GM23338 (cell line): Measurements from ENCODE around the gene TRUB1. TPM values are rescaled to one million over a fixed set of nuclear protein-coding genes. Genes with fewer than 3 reads are reported as not detected.

ENCODE experiments used
- ATAC-seq: fragments of 200-7000 bp; cut with Tn5 transposase; 3 replicates; pipeline ENCODE4 v1.9.1; 2020
- DNase-seq: peaks from one replicate; pipeline ENCODE4 v3.0.0-alpha.2; 2015; ENCODE audit warnings: low spot score
- H2AFZ ChIP-seq: fragments of 200-600 bp; sonication (generic); 2 replicates; pipeline ENCODE4 v1.8.0; 2016; ENCODE audit warnings: antibody characterized with exemption, mild to moderate bottlenecking, moderate library complexity
- H3F3A ChIP-seq: fragments of 200-600 bp; sonication (generic); replicated peaks from 2 replicates; pipeline ENCODE4 v1.8.0; 2017; ENCODE audit warnings: antibody characterized with exemption, mixed run types, low read depth
- H3K27ac ChIP-seq: fragments of 200-600 bp; sonication (generic); 2 replicates; pipeline ENCODE4 v1.6.1; 2016; ENCODE audit warnings: low read depth
- H3K27me3 ChIP-seq: fragments of 200-600 bp; sonication (generic); 2 replicates; pipeline ENCODE4 v1.8.0; 2016; ENCODE audit warnings: mild to moderate bottlenecking, mixed run types, moderate library complexity; ENCODE audit not compliant: insufficient read depth
- H3K36me3 ChIP-seq: fragments of 200-600 bp; sonication (generic); 2 replicates; pipeline ENCODE4 v1.8.0; 2016; ENCODE audit warnings: mild to moderate bottlenecking; ENCODE audit not compliant: insufficient read depth
- H3K4me1 ChIP-seq: fragments of 200-600 bp; sonication (generic); 2 replicates; pipeline ENCODE4 v1.8.0; 2016; ENCODE audit warnings: mild to moderate bottlenecking, moderate library complexity; ENCODE audit not compliant: insufficient read depth
- H3K4me2 ChIP-seq: fragments of 200-600 bp; sonication (generic); 2 replicates; pipeline ENCODE4 v1.7.1; 2017; ENCODE audit warnings: mixed run types
- H3K4me3 ChIP-seq: fragments of 200-600 bp; sonication (generic); 2 replicates; pipeline ENCODE4 v1.6.1; 2016; ENCODE audit warnings: mixed run types
- H3K79me2 ChIP-seq: fragments of 200-600 bp; sonication (generic); replicated peaks from 2 replicates; pipeline ENCODE4 v1.8.0; 2017; ENCODE audit warnings: mild to moderate bottlenecking; ENCODE audit not compliant: insufficient read depth
- H3K9me2 ChIP-seq: fragments of 200-600 bp; sonication (generic); 2 replicates; pipeline ENCODE4 v1.8.0; 2017; ENCODE audit not compliant: insufficient read depth
- H4K20me1 ChIP-seq: fragments of 200-600 bp; sonication (generic); replicated peaks from 2 replicates; pipeline ENCODE4 v1.8.0; 2017; ENCODE audit warnings: mild to moderate bottlenecking; ENCODE audit not compliant: insufficient read depth
- H3K27ac Mint-ChIP-seq: 2 replicates; pipeline ENCODE4 v1.8.0; 2020; ENCODE audit warnings: inconsistent platforms, mild to moderate bottlenecking, moderate library complexity, mixed read lengths
- H3K27me3 Mint-ChIP-seq: 3 replicates; pipeline ENCODE4 v1.8.0; 2022; ENCODE audit warnings: low read depth, mild to moderate bottlenecking, moderate library complexity, mixed read lengths, inconsistent platforms; ENCODE audit not compliant: insufficient read depth, poor library complexity
- H3K36me3 Mint-ChIP-seq: 3 replicates; pipeline ENCODE4 v1.8.0; 2021; ENCODE audit warnings: low read depth, mild to moderate bottlenecking, inconsistent platforms, moderate library complexity, mixed read lengths
- H3K4me1 Mint-ChIP-seq: 3 replicates; pipeline ENCODE4 v1.8.0; 2020; ENCODE audit warnings: mild to moderate bottlenecking, inconsistent platforms, mixed read lengths
- H3K4me3 Mint-ChIP-seq: 3 replicates; pipeline ENCODE4 v1.8.0; 2021; ENCODE audit warnings: moderate library complexity, mild to moderate bottlenecking, inconsistent platforms, mixed read lengths
- H3K9me3 Mint-ChIP-seq: 3 replicates; pipeline ENCODE4 v1.8.0; 2020; ENCODE audit warnings: moderate library complexity, mild to moderate bottlenecking, inconsistent platforms, mixed read lengths
- CREB1 ChIP-seq: fragments of 250-450 bp; sonication (Bioruptor Pico); IDR thresholded peaks from 2 replicates; pipeline ENCODE4 v1.5.0; 2020; ENCODE audit warnings: low read depth, mild to moderate bottlenecking, moderate library complexity
- ETS1 ChIP-seq: IDR thresholded peaks from 2 replicates; pipeline ENCODE4 v1.6.1; 2016; ENCODE audit warnings: antibody characterized with exemption
- EZH2 ChIP-seq: fragments of 200-600 bp; sonication (generic); IDR thresholded peaks from one replicate; pipeline ENCODE4 v1.8.0; 2017; ENCODE audit warnings: antibody characterized with exemption, mild to moderate bottlenecking, low read depth; ENCODE audit not compliant: unreplicated experiment
- EZH2phosphoT487 ChIP-seq: fragments of 200-600 bp; sonication (generic); IDR thresholded peaks from one replicate; pipeline ENCODE4 v1.8.1; 2018; ENCODE audit warnings: antibody characterized with exemption; ENCODE audit not compliant: unreplicated experiment
- JUNB ChIP-seq: IDR thresholded peaks from one replicate; pipeline ENCODE4 v1.6.1; 2016; ENCODE audit warnings: antibody characterized with exemption; ENCODE audit not compliant: unreplicated experiment
- NANOG ChIP-seq: IDR thresholded peaks from 2 replicates; pipeline ENCODE4 v1.6.1; 2016; ENCODE audit warnings: antibody characterized with exemption, borderline replicate concordance
- POLR2AphosphoS5 ChIP-seq: IDR thresholded peaks from 2 replicates; pipeline ENCODE4 v1.6.1; 2016; ENCODE audit warnings: antibody characterized with exemption, low read depth
- STAT1 ChIP-seq: IDR thresholded peaks from one replicate; pipeline ENCODE4 v1.6.1; 2016; ENCODE audit warnings: antibody characterized with exemption; ENCODE audit not compliant: unreplicated experiment
- ZNF114 ChIP-seq: fragments of 250-450 bp; sonication (Bioruptor Pico); IDR thresholded peaks from 2 replicates; pipeline ENCODE4 v1.5.0; 2020; ENCODE audit warnings: mild to moderate bottlenecking, moderate library complexity
- ZNF331 ChIP-seq: fragments of 250-450 bp; sonication (Bioruptor Pico); IDR thresholded peaks from 2 replicates; pipeline ENCODE4 v1.5.0; 2020; ENCODE audit warnings: low read depth, mild to moderate bottlenecking, moderate library complexity
- polyA plus RNA-seq: library from polyadenylated mRNA; unstranded; fragments of >200 nt; fragmentation: Nextera tagmentation; extraction: Ambion mirVana; gene quantifications from 2 replicates; pipeline ENCODE4 v1.2.1, GENCODE V29; 2016
- total RNA-seq: library from RNA; depleted of rRNA; stranded (reverse); fragments of >200 nt; shearing (Covaris generic); gene quantifications from 2 replicates; pipeline ENCODE4 v1.2.3, GENCODE V29; 2014
- TF ChIP-seq, protein P1 (sequence below), 2 experiments: fragments of 200-600 bp in 1 of 2; sonication (generic) in 1 of 2; conservative IDR thresholded peaks; 2 replicates each; pipeline versions ENCODE4 v1.5.1 to v1.6.1; 2016 to 2017; ENCODE audit warnings: antibody characterized with exemption in 2 of 2, low read depth in 2 of 2, mild to moderate bottlenecking in 2 of 2, moderate library complexity in 1 of 2
- TF ChIP-seq, protein P2 (sequence below): fragments of 250-450 bp; sonication (Bioruptor Pico); IDR thresholded peaks from 2 replicates; pipeline ENCODE4 v1.5.0; 2020; ENCODE audit warnings: mild to moderate bottlenecking, moderate library complexity
- TF ChIP-seq, protein P3 (sequence below): IDR thresholded peaks from one replicate; pipeline ENCODE4 v1.6.1; 2018; ENCODE audit warnings: antibody characterized with exemption; ENCODE audit not compliant: unreplicated experiment

TRUB1 gene
- total and polyA plus RNA-seq, 2 experiments from 2014 or later: 15.5 to 34.5 TPM

- no peak for TF ChIP-seq ETS1
- no peak for TF ChIP-seq EZH2
- TF ChIP-seq JUNB: no peak
- TF ChIP-seq ZNF114 (CRISPR knock-in tag): no peak
- TF ChIP-seq, protein P1, sequence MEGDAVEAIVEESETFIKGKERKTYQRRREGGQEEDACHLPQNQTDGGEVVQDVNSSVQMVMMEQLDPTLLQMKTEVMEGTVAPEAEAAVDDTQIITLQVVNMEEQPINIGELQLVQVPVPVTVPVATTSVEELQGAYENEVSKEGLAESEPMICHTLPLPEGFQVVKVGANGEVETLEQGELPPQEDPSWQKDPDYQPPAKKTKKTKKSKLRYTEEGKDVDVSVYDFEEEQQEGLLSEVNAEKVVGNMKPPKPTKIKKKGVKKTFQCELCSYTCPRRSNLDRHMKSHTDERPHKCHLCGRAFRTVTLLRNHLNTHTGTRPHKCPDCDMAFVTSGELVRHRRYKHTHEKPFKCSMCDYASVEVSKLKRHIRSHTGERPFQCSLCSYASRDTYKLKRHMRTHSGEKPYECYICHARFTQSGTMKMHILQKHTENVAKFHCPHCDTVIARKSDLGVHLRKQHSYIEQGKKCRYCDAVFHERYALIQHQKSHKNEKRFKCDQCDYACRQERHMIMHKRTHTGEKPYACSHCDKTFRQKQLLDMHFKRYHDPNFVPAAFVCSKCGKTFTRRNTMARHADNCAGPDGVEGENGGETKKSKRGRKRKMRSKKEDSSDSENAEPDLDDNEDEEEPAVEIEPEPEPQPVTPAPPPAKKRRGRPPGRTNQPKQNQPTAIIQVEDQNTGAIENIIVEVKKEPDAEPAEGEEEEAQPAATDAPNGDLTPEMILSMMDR (conservative IDR thresholded peaks at IDR 0.05; ENCODE audit: low read depth in 2 of 2): no peak
- no peak for TF ChIP-seq EZH2phosphoT487
- TF ChIP-seq CREB1: no peak
- TF ChIP-seq POLR2AphosphoS5: no peak
- TF ChIP-seq ZNF331: no peak
- TF ChIP-seq, protein P2, sequence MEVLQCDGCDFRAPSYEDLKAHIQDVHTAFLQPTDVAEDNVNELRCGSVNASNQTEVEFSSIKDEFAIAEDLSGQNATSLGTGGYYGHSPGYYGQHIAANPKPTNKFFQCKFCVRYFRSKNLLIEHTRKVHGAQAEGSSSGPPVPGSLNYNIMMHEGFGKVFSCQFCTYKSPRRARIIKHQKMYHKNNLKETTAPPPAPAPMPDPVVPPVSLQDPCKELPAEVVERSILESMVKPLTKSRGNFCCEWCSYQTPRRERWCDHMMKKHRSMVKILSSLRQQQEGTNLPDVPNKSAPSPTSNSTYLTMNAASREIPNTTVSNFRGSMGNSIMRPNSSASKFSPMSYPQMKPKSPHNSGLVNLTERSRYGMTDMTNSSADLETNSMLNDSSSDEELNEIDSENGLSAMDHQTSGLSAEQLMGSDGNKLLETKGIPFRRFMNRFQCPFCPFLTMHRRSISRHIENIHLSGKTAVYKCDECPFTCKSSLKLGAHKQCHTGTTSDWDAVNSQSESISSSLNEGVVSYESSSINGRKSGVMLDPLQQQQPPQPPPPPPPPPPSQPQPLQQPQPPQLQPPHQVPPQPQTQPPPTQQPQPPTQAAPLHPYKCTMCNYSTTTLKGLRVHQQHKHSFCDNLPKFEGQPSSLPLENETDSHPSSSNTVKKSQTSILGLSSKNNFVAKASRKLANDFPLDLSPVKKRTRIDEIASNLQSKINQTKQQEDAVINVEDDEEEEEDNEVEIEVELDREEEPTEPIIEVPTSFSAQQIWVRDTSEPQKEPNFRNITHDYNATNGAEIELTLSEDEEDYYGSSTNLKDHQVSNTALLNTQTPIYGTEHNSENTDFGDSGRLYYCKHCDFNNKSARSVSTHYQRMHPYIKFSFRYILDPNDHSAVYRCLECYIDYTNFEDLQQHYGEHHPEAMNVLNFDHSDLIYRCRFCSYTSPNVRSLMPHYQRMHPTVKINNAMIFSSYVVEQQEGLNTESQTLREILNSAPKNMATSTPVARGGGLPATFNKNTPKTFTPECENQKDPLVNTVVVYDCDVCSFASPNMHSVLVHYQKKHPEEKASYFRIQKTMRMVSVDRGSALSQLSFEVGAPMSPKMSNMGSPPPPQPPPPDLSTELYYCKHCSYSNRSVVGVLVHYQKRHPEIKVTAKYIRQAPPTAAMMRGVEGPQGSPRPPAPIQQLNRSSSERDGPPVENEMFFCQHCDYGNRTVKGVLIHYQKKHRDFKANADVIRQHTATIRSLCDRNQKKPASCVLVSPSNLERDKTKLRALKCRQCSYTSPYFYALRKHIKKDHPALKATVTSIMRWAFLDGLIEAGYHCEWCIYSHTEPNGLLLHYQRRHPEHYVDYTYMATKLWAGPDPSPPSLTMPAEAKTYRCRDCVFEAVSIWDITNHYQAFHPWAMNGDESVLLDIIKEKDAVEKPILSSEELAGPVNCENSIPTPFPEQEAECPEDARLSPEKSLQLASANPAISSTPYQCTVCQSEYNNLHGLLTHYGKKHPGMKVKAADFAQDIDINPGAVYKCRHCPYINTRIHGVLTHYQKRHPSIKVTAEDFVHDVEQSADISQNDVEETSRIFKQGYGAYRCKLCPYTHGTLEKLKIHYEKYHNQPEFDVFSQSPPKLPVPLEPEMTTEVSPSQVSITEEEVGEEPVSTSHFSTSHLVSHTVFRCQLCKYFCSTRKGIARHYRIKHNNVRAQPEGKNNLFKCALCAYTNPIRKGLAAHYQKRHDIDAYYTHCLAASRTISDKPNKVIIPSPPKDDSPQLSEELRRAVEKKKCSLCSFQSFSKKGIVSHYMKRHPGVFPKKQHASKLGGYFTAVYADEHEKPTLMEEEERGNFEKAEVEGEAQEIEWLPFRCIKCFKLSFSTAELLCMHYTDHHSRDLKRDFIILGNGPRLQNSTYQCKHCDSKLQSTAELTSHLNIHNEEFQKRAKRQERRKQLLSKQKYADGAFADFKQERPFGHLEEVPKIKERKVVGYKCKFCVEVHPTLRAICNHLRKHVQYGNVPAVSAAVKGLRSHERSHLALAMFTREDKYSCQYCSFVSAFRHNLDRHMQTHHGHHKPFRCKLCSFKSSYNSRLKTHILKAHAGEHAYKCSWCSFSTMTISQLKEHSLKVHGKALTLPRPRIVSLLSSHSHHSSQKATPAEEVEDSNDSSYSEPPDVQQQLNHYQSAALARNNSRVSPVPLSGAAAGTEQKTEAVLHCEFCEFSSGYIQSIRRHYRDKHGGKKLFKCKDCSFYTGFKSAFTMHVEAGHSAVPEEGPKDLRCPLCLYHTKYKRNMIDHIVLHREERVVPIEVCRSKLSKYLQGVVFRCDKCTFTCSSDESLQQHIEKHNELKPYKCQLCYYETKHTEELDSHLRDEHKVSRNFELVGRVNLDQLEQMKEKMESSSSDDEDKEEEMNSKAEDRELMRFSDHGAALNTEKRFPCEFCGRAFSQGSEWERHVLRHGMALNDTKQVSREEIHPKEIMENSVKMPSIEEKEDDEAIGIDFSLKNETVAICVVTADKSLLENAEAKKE (CRISPR knock-in tag): no peak
- no peak for TF ChIP-seq STAT1
- no peak for TF ChIP-seq NANOG
- TF ChIP-seq, protein P3, sequence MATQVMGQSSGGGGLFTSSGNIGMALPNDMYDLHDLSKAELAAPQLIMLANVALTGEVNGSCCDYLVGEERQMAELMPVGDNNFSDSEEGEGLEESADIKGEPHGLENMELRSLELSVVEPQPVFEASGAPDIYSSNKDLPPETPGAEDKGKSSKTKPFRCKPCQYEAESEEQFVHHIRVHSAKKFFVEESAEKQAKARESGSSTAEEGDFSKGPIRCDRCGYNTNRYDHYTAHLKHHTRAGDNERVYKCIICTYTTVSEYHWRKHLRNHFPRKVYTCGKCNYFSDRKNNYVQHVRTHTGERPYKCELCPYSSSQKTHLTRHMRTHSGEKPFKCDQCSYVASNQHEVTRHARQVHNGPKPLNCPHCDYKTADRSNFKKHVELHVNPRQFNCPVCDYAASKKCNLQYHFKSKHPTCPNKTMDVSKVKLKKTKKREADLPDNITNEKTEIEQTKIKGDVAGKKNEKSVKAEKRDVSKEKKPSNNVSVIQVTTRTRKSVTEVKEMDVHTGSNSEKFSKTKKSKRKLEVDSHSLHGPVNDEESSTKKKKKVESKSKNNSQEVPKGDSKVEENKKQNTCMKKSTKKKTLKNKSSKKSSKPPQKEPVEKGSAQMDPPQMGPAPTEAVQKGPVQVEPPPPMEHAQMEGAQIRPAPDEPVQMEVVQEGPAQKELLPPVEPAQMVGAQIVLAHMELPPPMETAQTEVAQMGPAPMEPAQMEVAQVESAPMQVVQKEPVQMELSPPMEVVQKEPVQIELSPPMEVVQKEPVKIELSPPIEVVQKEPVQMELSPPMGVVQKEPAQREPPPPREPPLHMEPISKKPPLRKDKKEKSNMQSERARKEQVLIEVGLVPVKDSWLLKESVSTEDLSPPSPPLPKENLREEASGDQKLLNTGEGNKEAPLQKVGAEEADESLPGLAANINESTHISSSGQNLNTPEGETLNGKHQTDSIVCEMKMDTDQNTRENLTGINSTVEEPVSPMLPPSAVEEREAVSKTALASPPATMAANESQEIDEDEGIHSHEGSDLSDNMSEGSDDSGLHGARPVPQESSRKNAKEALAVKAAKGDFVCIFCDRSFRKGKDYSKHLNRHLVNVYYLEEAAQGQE: no peak
- no peaks in the 10 kb centered on the region for H3K27me3 ChIP-seq
- H3K4me3 ChIP-seq: no peak overlapping the region
- no peaks in the 10 kb centered on the region for H3K4me1 ChIP-seq
- no peaks in the 10 kb centered on the region for H3K9me2 ChIP-seq
- no peaks in the 10 kb centered on the region for H3F3A ChIP-seq
- Mint-ChIP-seq H3K9me3 (no peaks in the 10 kb centered on the region), H3K4me3 (no peak overlapping the region), H3K4me1 (no peaks in the 10 kb centered on the region), H3K27ac (no peak overlapping the region), H3K27me3 (no peaks in the 10 kb centered on the region), H3K36me3 (peaks cover 21% of the 10 kb centered on the region)
- H3K27ac ChIP-seq: no peak overlapping the region
- H2AFZ ChIP-seq: no peak overlapping the region
- no peaks in the 10 kb centered on the region; the same call in 1 of the 2 replicates for H4K20me1 ChIP-seq
- H3K4me2 ChIP-seq: no peak overlapping the region
- ATAC-seq: no peak
- H3K79me2 ChIP-seq: peaks cover 81% of the 10 kb centered on the region
- DNase-seq: no peak
- no peaks in the 10 kb centered on the region for H3K36me3 ChIP-seq
Observed at GRCh38 chr10:114962441-114962840, 24.4 kb downstream of the TRUB1 start.
